Mucosa of descending colon (tissue), 3 donors: Measurements from ENCODE around the gene DPP7. TPM values are rescaled to one million over a fixed set of nuclear protein-coding genes. Genes with fewer than 3 reads are reported as not detected.

Experiments
- ATAC-seq: fragments of 200-7000 bp; cut with Tn5 transposase; one replicate; pipeline ENCODE4 v1.9.1; 2020; ENCODE audit warnings: mild to moderate bottlenecking, moderate library complexity
- DNase-seq, 3 donors: peaks; one replicate each; pipeline ENCODE4 v3.0.0-alpha.2; 2020
- H3K36me3 ChIP-seq: fragments of 200-600 bp; one replicate; pipeline ENCODE4 v1.8.0; 2021; ENCODE audit warnings: low read depth, mild to moderate bottlenecking
- H3K4me1 ChIP-seq: fragments of 200-600 bp; one replicate; pipeline ENCODE4 v1.8.0; 2021; ENCODE audit warnings: low read depth, mild to moderate bottlenecking
- H3K4me3 ChIP-seq: fragments of 200-600 bp; one replicate; pipeline ENCODE4 v1.8.0; 2021; ENCODE audit warnings: mild to moderate bottlenecking
- H3K9me3 ChIP-seq: fragments of 200-600 bp; one replicate; pipeline ENCODE4 v1.8.0; 2021; ENCODE audit warnings: mild to moderate bottlenecking
- intact Hi-C, 2 donors: fragments of 100-400 bp; cut with DNase I in 1 of 2; cut with micrococcal nuclease in 1 of 2; formaldehyde crosslinking; loops; one replicate each; pipeline versions ENCODE4 v1.11.0 to v1.11.1; 2022; cut with DNase I, micrococcal nuclease
- total RNA-seq, 3 donors: library from RNA; stranded (reverse); fragmentation: NEBNext Ultra II Directional in 2 of 3; extraction: Animal tissue kit (Norgen Biotek cat#: 25700) in 2 of 3; gene quantifications; one replicate each; pipeline versions ENCODE4 v1.2.1 to v1.2.4, GENCODE V29; 2021 to 2023
- TF ChIP-seq, protein P1 (sequence below): fragments of 200-600 bp; IDR thresholded peaks from one replicate; pipeline ENCODE4 v1.8.0; 2022; ENCODE audit warnings: antibody characterized with exemption, mild to moderate bottlenecking
- donor health status: DM: no; HTN: no; CAD: no; lungs with moderate emphysema.
- donor health status: DM: no; HTN: no; CAD: no.
- donor health status: DM: no; HTN: yes; CAD: no.

Gene DPP7
- total RNA-seq, 3 donors from 2014 or later = 47.0 to 114 (median 51.5) TPM

DNA sequence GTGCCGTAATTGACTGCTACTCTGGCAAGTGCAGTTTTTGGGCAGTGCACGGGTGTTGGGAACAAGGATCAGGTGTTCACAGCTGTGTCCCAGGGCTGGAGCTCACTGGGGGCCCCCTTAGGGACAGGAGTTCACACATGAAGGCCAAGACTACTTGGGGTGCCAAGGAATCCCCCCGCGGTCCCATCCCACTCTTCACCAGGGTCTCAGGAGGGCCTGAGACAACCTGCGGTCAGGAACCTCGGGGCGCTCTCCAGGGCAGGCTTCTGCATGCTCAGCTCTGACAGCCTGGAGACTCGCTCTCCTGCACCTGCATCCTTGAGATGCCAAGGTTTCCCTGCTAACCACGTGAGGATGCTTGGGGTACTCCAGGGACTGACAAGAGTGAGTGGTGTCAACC lies 30.0 kb downstream of the DPP7 start:
- peak in 1 of 3 donors; percentile 61 for DNase-seq
- TF ChIP-seq, protein P1, sequence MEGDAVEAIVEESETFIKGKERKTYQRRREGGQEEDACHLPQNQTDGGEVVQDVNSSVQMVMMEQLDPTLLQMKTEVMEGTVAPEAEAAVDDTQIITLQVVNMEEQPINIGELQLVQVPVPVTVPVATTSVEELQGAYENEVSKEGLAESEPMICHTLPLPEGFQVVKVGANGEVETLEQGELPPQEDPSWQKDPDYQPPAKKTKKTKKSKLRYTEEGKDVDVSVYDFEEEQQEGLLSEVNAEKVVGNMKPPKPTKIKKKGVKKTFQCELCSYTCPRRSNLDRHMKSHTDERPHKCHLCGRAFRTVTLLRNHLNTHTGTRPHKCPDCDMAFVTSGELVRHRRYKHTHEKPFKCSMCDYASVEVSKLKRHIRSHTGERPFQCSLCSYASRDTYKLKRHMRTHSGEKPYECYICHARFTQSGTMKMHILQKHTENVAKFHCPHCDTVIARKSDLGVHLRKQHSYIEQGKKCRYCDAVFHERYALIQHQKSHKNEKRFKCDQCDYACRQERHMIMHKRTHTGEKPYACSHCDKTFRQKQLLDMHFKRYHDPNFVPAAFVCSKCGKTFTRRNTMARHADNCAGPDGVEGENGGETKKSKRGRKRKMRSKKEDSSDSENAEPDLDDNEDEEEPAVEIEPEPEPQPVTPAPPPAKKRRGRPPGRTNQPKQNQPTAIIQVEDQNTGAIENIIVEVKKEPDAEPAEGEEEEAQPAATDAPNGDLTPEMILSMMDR = no peak
- no peak for ATAC-seq
- Histone ChIP-seq H3K36me3 (peaks cover 5% of the 10 kb centered on the region), H3K4me1 (peaks cover 21% of the 10 kb centered on the region), H3K4me3 (no peak overlapping the region), H3K9me3 (no peaks in the 10 kb centered on the region)
- intact Hi-C loops = no loop called here

- Histone ChIP-seq H3K4me3 (no peak overlapping the region), H3K9me3 (no peaks in the 10 kb centered on the region), H3K36me3 (peaks cover 5% of the 10 kb centered on the region), H3K4me1 (peaks cover 30% of the 10 kb centered on the region)
- TF ChIP-seq, protein P1 = no peak
- ATAC-seq (no peak), DNase-seq (peak in 1 of 3 donors; percentile 70)
- intact Hi-C loops = no loop called here
Observed at GRCh38 chr9:137083394-137084004, 31.0 kb downstream of the DPP7 start.

- no peak for ATAC-seq
- TF ChIP-seq, protein P1 = no peak
- DNase-seq = no peak
- peaks cover 5% of the 10 kb centered on the region for H3K36me3 ChIP-seq
- H3K4me1 ChIP-seq = peaks cover 32% of the 10 kb centered on the region
- H3K9me3 ChIP-seq = no peaks in the 10 kb centered on the region
- intact Hi-C loops = no loop called here
- no peak overlapping the region for H3K4me3 ChIP-seq
Observed at GRCh38 chr9:137082925-137083290, 31.6 kb downstream of the DPP7 start.

- TF ChIP-seq, protein P1 = no peak
- peaks cover 5% of the 10 kb centered on the region for H3K36me3 ChIP-seq
- H3K9me3 ChIP-seq = no peaks in the 10 kb centered on the region
- intact Hi-C loops = no loop called here
- peaks cover 28% of the 10 kb centered on the region for H3K4me1 ChIP-seq
- ATAC-seq (no peak), DNase-seq (peak in 1 of 3 donors; percentile 55)
- no peak overlapping the region for H3K4me3 ChIP-seq
Observed at GRCh38 chr9:137082222-137082924, 32.2 kb downstream of the DPP7 start.

DNA sequence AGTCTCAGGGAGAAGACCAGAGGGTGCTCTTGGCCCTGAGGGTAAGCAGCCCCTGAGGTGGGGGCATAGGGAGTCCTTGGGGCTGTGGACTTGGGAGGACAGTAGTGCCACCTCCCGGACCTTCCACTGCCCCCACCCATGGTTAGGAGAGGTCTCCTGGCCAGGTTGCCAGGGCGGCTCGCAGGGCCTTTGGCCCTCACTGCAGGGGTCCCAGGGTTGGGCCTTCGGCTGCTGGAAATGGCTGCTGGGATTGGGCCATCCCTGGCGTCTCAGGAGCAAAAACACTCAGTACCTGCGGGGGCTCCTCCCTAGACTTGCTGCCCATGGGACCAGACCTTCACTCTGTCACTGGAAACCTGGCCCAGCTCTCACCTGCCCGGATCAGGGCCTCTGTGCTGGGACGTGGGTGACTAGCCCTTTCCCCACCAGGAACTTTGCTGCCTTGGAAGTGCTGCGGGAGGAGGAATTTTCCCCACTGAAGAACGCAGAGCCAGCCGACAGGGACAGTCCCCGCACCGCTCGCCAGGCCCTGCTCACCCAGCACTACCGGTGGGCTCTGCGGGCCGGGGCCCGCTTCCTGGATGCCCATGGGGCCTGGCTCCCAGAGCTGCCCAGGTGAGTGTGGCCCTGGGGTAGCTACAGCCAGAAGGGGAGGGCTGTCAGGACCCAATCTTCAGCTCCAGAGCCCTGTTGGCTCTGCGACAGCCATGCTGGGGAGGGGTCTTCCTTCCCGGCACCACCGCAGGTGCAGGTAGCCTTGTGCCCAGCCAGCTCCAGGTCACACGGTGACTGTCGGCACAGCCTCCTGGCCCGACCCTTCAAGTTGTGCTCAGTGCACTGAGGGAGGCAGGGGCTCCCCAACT lies 34.0 kb downstream of the DPP7 start:
- intact Hi-C loops = no loop called here
- Histone ChIP-seq H3K36me3 (no peaks in the 10 kb centered on the region), H3K4me1 (peaks cover 23% of the 10 kb centered on the region), H3K4me3 (no peak overlapping the region), H3K9me3 (no peaks in the 10 kb centered on the region)
- TF ChIP-seq, protein P1 = no peak
- ATAC-seq (no peak), DNase-seq (peak in 1 of 3 donors; percentile 48)
